ENCODE data around the gene CCDC18.

The CCDC18 gene

GRCh38 chr1:93178418-93178817 lies 2.1 kb upstream of the CCDC18 start:
- TF ChIP-seq CTCF (IDR thresholded peaks at IDR 0.05; ENCODE audit: low read depth, low read length), result no peak
- H3K4me3 ChIP-seq (ENCODE audit: low read depth, low read length), result peak overlapping the region; percentile 98

- H3K4me3 ChIP-seq (ENCODE audit: low read depth, low read length), result peak within 1 kb of the TSS; percentile 98
Observed at GRCh38 chr1:93179886-93180722, 420 bp upstream of the CCDC18 start, which contains the start of gene TMED5. Gene TMED5, minus strand, starts transcription at chr1:93180413. Its CDS starts 171 bp downstream, at chr1:93180242.

GRCh38 chr1:93186667-93187066 lies 6.1 kb downstream of the CCDC18 start:
- no peak for TF ChIP-seq CTCF (IDR thresholded peaks at IDR 0.05; ENCODE audit: low read depth, low read length)
- no peak overlapping the region for H3K4me3 ChIP-seq (ENCODE audit: low read depth, low read length)

More at GRCh38 chr1:93179886-93180722, 420 bp upstream of the CCDC18 start, which contains the start of gene TMED5:
- TF ChIP-seq CTCF (IDR thresholded peaks at IDR 0.05; ENCODE audit: low read depth, low read length), result no peak; the same call in 1 of the 2 replicates

GRCh38 chr1:93190432-93190831 lies 9.9 kb downstream of the CCDC18 start:
- H3K4me3 ChIP-seq (ENCODE audit: low read depth, low read length), result no peak overlapping the region
- TF ChIP-seq CTCF (IDR thresholded peaks at IDR 0.05; ENCODE audit: low read depth, low read length), result no peak

GRCh38 chr1:93194231-93194990 lies 13.9 kb downstream of the CCDC18 start:
- TF ChIP-seq CTCF (IDR thresholded peaks at IDR 0.05; ENCODE audit: low read depth, low read length), result no peak
- no peak overlapping the region for H3K4me3 ChIP-seq (ENCODE audit: low read depth, low read length)

- no peak for TF ChIP-seq CTCF (IDR thresholded peaks at IDR 0.05; ENCODE audit: low read depth, low read length)
- H3K4me3 ChIP-seq (ENCODE audit: low read depth, low read length), result no peak overlapping the region
Observed at GRCh38 chr1:93196591-93196990, 16.1 kb downstream of the CCDC18 start.

- no peak overlapping the region for H3K4me3 ChIP-seq (ENCODE audit: low read depth, low read length)
- TF ChIP-seq CTCF (IDR thresholded peaks at IDR 0.05; ENCODE audit: low read depth, low read length), result no peak
Observed at GRCh38 chr1:93199150-93199549, 18.6 kb downstream of the CCDC18 start.
